ENCODE measurements around the gene ATP2B3. TPM values are rescaled to one million over a fixed set of nuclear protein-coding genes. Genes with fewer than 3 reads are reported as not detected.
"Not testable (repeated sequence)": the region's sequence is repeated elsewhere in the genome, so short reads cannot be mapped to it uniquely, and the experiment has no call there.

ATP2B3 gene
- polyA plus RNA-seq, 2 donors, result not detected

- WGBS, 2 donors, result 59 to 71% methylated on average over 7 of the region's 7 CpGs
- no peak overlapping the region for H3K27ac ChIP-seq (ENCODE audit: low read depth in 2 of 2, low read length in 1 of 2)
Observed at GRCh38 chrX:153600921-153601320, 83.5 kb downstream of the ATP2B3 start.

DNA sequence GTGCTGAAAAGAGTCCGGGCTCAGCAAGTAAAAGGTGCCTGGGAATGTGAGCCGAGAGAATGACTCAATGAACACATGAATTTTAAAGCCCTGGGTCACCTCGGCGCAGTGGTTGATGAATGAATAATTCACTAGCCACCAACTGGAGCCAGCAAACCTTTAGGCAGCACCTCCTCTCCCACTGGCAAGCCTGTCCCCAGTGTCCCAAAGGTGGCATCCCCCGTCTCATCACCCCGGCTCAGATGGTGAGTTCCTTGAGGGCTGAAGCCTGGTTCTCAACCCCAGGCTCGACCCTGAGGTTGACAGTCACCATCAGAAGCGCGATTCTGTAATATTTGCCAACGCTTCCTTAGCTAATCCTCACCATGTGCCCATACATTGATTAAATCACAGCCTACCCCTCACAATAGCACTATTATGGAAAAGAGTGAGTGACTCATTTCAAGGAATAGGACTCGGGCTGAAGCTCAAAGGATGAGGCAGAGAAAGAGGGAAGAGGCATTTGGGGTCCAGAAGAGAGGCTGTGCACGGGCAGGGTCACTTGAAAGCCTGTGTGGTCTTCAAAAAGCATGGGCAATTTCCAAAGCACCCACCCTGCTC, 84.2 kb downstream of the ATP2B3 start:
- no peak overlapping the region for H3K27ac ChIP-seq (ENCODE audit: low read depth in 2 of 2, low read length in 1 of 2)
- H3K9me3 ChIP-seq (ENCODE audit: control insufficient read depth in 2 of 2, insufficient read depth in 1 of 2, low read depth in 1 of 2, low read length in 1 of 2), result peaks cover 0 to 3% of the 10 kb centered on the region in 2 donors
- peaks cover 0 to 3% of the 10 kb centered on the region in 2 donors for H3K27me3 ChIP-seq (ENCODE audit: control insufficient read depth in 1 of 2, insufficient read depth in 2 of 2, low read length in 2 of 2)
- no peaks in the 10 kb centered on the region for H3K36me3 ChIP-seq (ENCODE audit: control insufficient read depth in 2 of 2, insufficient read depth in 2 of 2, low read length in 1 of 2)
- H3K4me3 ChIP-seq (ENCODE audit: low read depth in 1 of 2, low read length in 2 of 2), result no peak overlapping the region
- 85 to 89% methylated on average over 12 of the region's 12 CpGs for WGBS, 2 donors
- peaks cover 0 to 4% of the 10 kb centered on the region in 2 donors for H3K4me1 ChIP-seq (ENCODE audit: control insufficient read depth in 2 of 2, insufficient read depth in 2 of 2, low read length in 1 of 2)

More at GRCh38 chrX:153600921-153601320, 83.5 kb downstream of the ATP2B3 start:
- Histone ChIP-seq H3K9me3 (ENCODE audit: control insufficient read depth in 2 of 2, insufficient read depth in 1 of 2, low read depth in 1 of 2, low read length in 1 of 2) (no peaks in the 10 kb centered on the region), H3K4me1 (ENCODE audit: control insufficient read depth in 2 of 2, insufficient read depth in 2 of 2, low read length in 1 of 2) (peaks cover 0 to 4% of the 10 kb centered on the region in 2 donors), H3K4me3 (ENCODE audit: low read depth in 1 of 2, low read length in 2 of 2) (no peak overlapping the region), H3K27me3 (ENCODE audit: control insufficient read depth in 1 of 2, insufficient read depth in 2 of 2, low read length in 2 of 2) (peaks cover 0 to 3% of the 10 kb centered on the region in 2 donors), H3K36me3 (ENCODE audit: control insufficient read depth in 2 of 2, insufficient read depth in 2 of 2, low read length in 1 of 2) (no peaks in the 10 kb centered on the region)

DNA sequence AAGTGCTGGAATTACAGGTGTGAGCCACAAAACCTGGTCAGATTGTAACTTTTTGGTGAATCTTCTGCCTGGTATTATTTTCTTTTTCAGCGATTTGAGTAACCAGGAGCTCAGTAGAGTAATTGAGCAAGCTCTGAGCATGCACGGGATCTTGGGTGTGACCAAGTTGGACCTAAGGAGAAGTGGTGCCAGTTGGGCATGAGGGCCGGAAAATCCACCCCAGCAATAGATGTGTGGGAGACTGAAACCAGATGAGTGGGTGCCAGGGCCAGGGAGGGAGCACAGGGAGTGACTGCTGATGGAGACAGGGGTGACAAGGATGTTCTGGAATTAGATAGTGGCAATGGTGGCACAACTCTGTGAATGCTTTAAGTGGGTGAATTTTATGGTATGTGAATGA, 85.2 kb downstream of the ATP2B3 start:
- H3K36me3 ChIP-seq (ENCODE audit: control insufficient read depth in 2 of 2, insufficient read depth in 2 of 2, low read length in 1 of 2), result no peaks in the 10 kb centered on the region
- peaks cover 0 to 4% of the 10 kb centered on the region in 2 donors for H3K9me3 ChIP-seq (ENCODE audit: control insufficient read depth in 2 of 2, insufficient read depth in 1 of 2, low read depth in 1 of 2, low read length in 1 of 2)
- H3K4me1 ChIP-seq (ENCODE audit: control insufficient read depth in 2 of 2, insufficient read depth in 2 of 2, low read length in 1 of 2), result peaks cover 0 to 4% of the 10 kb centered on the region in 2 donors
- H3K27ac ChIP-seq (ENCODE audit: low read depth in 2 of 2, low read length in 1 of 2), result no peak overlapping the region
- WGBS, 2 donors, result 86 to 94% methylated on average over 3 of the region's 3 CpGs
- H3K27me3 ChIP-seq (ENCODE audit: control insufficient read depth in 1 of 2, insufficient read depth in 2 of 2, low read length in 2 of 2), result peaks cover 0 to 3% of the 10 kb centered on the region in 2 donors
- H3K4me3 ChIP-seq (ENCODE audit: low read depth in 1 of 2, low read length in 2 of 2), result no peak overlapping the region

DNA sequence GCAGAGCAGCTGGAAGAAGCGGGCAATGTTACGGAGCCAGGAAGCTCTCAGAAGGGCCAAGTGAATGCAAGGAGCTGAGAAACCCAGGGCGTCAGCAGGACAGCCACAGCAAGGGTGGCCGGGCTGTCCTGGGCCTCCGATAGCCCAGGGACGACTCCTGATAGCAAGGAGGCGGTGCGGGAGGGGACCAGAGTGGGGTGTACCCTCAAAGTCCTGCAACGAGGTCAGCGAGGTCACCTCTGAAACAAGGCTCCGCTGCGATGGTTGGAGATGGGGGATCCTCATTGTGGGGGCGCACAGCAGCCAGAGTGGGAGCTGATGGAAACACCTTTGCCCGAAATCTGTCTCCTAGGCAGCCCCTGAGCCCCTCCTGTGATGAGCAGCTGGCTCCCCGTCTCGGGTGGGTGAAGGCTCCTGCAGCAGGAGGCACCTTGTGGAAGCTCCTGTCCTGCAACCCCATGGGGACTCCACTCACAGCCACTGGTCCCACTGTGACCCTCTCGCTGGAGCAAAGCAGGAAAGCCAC, 85.8 kb downstream of the ATP2B3 start:
- Histone ChIP-seq H3K4me1 (ENCODE audit: control insufficient read depth in 2 of 2, insufficient read depth in 2 of 2, low read length in 1 of 2) (peaks cover 0 to 4% of the 10 kb centered on the region in 2 donors), H3K27me3 (ENCODE audit: control insufficient read depth in 1 of 2, insufficient read depth in 2 of 2, low read length in 2 of 2) (peaks cover 0 to 3% of the 10 kb centered on the region in 2 donors), H3K4me3 (ENCODE audit: low read depth in 1 of 2, low read length in 2 of 2) (no peak overlapping the region), H3K36me3 (ENCODE audit: control insufficient read depth in 2 of 2, insufficient read depth in 2 of 2, low read length in 1 of 2) (no peaks in the 10 kb centered on the region), H3K27ac (ENCODE audit: low read depth in 2 of 2, low read length in 1 of 2) (no peak overlapping the region), H3K9me3 (ENCODE audit: control insufficient read depth in 2 of 2, insufficient read depth in 1 of 2, low read depth in 1 of 2, low read length in 1 of 2) (peaks cover 0 to 4% of the 10 kb centered on the region in 2 donors)
- 91 to 97% methylated on average over 13 to 17 of the region's 17 CpGs for WGBS, 2 donors

GRCh38 chrX:153604666-153605380, 87.4 kb downstream of the ATP2B3 start:
- not testable (repeated sequence) for H3K4me3 ChIP-seq (ENCODE audit: low read depth in 1 of 2, low read length in 2 of 2); H3K9me3 ChIP-seq (ENCODE audit: control insufficient read depth in 2 of 2, insufficient read depth in 1 of 2, low read depth in 1 of 2, low read length in 1 of 2); H3K36me3 ChIP-seq (ENCODE audit: control insufficient read depth in 2 of 2, insufficient read depth in 2 of 2, low read length in 1 of 2); H3K4me1 ChIP-seq (ENCODE audit: control insufficient read depth in 2 of 2, insufficient read depth in 2 of 2, low read length in 1 of 2); H3K27ac ChIP-seq (ENCODE audit: low read depth in 2 of 2, low read length in 1 of 2); H3K27me3 ChIP-seq (ENCODE audit: control insufficient read depth in 1 of 2, insufficient read depth in 2 of 2, low read length in 2 of 2)
- 83 to 90% methylated on average over 18 of the region's 18 CpGs for WGBS, 2 donors

GRCh38 chrX:153606503-153606902, 89.1 kb downstream of the ATP2B3 start:
- peaks cover 0 to 4% of the 10 kb centered on the region in 2 donors for H3K9me3 ChIP-seq (ENCODE audit: control insufficient read depth in 2 of 2, insufficient read depth in 1 of 2, low read depth in 1 of 2, low read length in 1 of 2)
- H3K36me3 ChIP-seq (ENCODE audit: control insufficient read depth in 2 of 2, insufficient read depth in 2 of 2, low read length in 1 of 2), result no peaks in the 10 kb centered on the region
- peaks cover 0 to 2% of the 10 kb centered on the region in 2 donors for H3K4me1 ChIP-seq (ENCODE audit: control insufficient read depth in 2 of 2, insufficient read depth in 2 of 2, low read length in 1 of 2)
- H3K27me3 ChIP-seq (ENCODE audit: control insufficient read depth in 1 of 2, insufficient read depth in 2 of 2, low read length in 2 of 2), result peaks cover 0 to 3% of the 10 kb centered on the region in 2 donors
- H3K4me3 ChIP-seq (ENCODE audit: low read depth in 1 of 2, low read length in 2 of 2), result no peak overlapping the region
- no peak overlapping the region for H3K27ac ChIP-seq (ENCODE audit: low read depth in 2 of 2, low read length in 1 of 2)
- WGBS, 2 donors, result 83 to 86% methylated on average over 22 to 23 of the region's 23 CpGs

DNA sequence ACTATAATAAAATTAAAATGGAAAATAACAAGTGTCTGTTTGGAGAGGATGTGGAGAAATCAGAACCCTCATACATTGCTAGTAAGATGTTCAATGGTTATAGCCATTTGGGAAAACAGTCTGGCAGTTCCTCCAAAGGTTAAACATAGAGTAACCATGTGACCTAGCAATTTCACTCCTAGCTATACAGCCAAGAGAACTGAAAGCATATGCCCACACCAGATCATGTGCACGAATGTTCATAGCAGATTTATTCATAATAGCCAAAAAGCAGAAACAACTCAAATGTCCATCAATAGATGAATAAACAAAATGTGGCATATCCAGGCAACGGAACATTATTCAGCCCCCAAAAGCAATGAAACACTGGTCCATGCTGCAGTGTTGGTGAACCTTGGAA, 90.9 kb downstream of the ATP2B3 start:
- H3K27me3 ChIP-seq (ENCODE audit: control insufficient read depth in 1 of 2, insufficient read depth in 2 of 2, low read length in 2 of 2), result peaks cover 0 to 3% of the 10 kb centered on the region in 2 donors
- peaks cover 0 to 2% of the 10 kb centered on the region in 2 donors for H3K4me1 ChIP-seq (ENCODE audit: control insufficient read depth in 2 of 2, insufficient read depth in 2 of 2, low read length in 1 of 2)
- H3K27ac ChIP-seq (ENCODE audit: low read depth in 2 of 2, low read length in 1 of 2), result no peak overlapping the region
- H3K36me3 ChIP-seq (ENCODE audit: control insufficient read depth in 2 of 2, insufficient read depth in 2 of 2, low read length in 1 of 2), result no peaks in the 10 kb centered on the region
- 54 to 68% methylated on average over 2 of the region's 2 CpGs for WGBS, 2 donors
- H3K4me3 ChIP-seq (ENCODE audit: low read depth in 1 of 2, low read length in 2 of 2), result no peak overlapping the region
- peaks cover 0 to 4% of the 10 kb centered on the region in 2 donors for H3K9me3 ChIP-seq (ENCODE audit: control insufficient read depth in 2 of 2, insufficient read depth in 1 of 2, low read depth in 1 of 2, low read length in 1 of 2)

GRCh38 chrX:153608806-153609205, 91.4 kb downstream of the ATP2B3 start:
- Histone ChIP-seq H3K4me1 (ENCODE audit: control insufficient read depth in 2 of 2, insufficient read depth in 2 of 2, low read length in 1 of 2) (peaks cover 0 to 2% of the 10 kb centered on the region in 2 donors), H3K27ac (ENCODE audit: low read depth in 2 of 2, low read length in 1 of 2) (no peak overlapping the region), H3K9me3 (ENCODE audit: control insufficient read depth in 2 of 2, insufficient read depth in 1 of 2, low read depth in 1 of 2, low read length in 1 of 2) (peaks cover 0 to 4% of the 10 kb centered on the region in 2 donors), H3K4me3 (ENCODE audit: low read depth in 1 of 2, low read length in 2 of 2) (no peak overlapping the region), H3K36me3 (ENCODE audit: control insufficient read depth in 2 of 2, insufficient read depth in 2 of 2, low read length in 1 of 2) (no peaks in the 10 kb centered on the region), H3K27me3 (ENCODE audit: control insufficient read depth in 1 of 2, insufficient read depth in 2 of 2, low read length in 2 of 2) (peaks cover 0 to 3% of the 10 kb centered on the region in 2 donors)
- WGBS, 2 donors, result 59 to 66% methylated on average over 4 of the region's 4 CpGs

DNA sequence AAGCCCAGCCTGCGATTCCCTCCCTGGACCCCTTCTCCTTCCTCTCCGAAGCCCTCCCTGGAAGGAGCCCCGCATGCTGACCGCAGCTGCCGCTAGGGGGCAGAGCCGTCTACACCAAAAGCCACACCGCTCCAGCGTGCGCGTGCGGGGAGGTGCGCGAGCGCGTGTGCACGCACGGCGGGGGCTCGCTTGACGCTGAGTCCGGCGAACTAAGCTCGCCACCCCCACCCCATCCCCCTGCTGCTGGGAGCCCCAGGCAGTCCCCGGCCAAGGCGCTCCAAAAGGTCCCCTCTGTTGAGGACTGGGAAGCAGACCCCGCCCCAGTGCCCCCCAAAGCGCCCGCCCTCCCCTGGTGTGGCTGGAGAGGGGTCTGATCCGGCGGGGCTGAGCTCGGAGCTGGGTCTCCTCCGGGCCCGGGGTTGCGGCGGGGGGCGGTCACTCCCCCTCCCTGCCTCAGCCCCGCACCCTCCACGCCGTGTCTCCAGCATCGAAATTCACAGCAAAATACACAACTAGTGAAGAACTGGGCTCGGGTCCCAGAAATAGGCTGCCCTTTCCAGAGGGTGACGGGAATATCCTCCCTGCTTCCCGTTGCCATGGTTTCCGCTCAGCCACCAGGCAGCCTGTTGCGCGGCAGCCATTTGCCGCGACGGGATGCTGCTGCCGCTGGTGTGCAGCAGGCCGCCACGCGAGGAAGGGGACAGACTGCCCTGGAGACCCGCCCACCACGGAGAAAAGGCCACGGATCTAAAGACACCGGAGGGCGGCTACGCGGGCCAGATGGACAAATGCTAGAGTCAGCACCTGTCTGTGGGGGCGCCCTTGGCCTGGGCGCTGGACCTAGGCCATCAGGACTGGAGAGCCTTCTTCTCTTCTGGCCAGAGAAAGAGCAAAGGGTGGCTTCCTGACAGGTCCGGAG, 92.7 kb downstream of the ATP2B3 start:
- Histone ChIP-seq H3K4me1 (ENCODE audit: control insufficient read depth in 2 of 2, insufficient read depth in 2 of 2, low read length in 1 of 2) (peaks cover 0 to 2% of the 10 kb centered on the region in 2 donors), H3K4me3 (ENCODE audit: low read depth in 1 of 2, low read length in 2 of 2) (no peak overlapping the region), H3K36me3 (ENCODE audit: control insufficient read depth in 2 of 2, insufficient read depth in 2 of 2, low read length in 1 of 2) (no peaks in the 10 kb centered on the region), H3K9me3 (ENCODE audit: control insufficient read depth in 2 of 2, insufficient read depth in 1 of 2, low read depth in 1 of 2, low read length in 1 of 2) (peaks cover 0 to 4% of the 10 kb centered on the region in 2 donors), H3K27me3 (ENCODE audit: control insufficient read depth in 1 of 2, insufficient read depth in 2 of 2, low read length in 2 of 2) (no peaks in the 10 kb centered on the region), H3K27ac (ENCODE audit: low read depth in 2 of 2, low read length in 1 of 2) (no peak overlapping the region)
- WGBS, 2 donors, result 4 to 26% methylated on average over 59 to 63 of the region's 63 CpGs

Data from esophagus (tissue), 2 donors.